Measurements from ENCODE around the gene CHRNE. TPM values are rescaled to one million over a fixed set of nuclear protein-coding genes. Genes with fewer than 3 reads are reported as not detected.
"Not testable (repeated sequence)": the region's sequence is repeated elsewhere in the genome, so short reads cannot be mapped to it uniquely, and the experiment has no call there.

The CHRNE gene
- total RNA-seq, 4 donors from 2014 or later: 0.13 to 1.2 (median 0.63) TPM; not detected in 1

DNA sequence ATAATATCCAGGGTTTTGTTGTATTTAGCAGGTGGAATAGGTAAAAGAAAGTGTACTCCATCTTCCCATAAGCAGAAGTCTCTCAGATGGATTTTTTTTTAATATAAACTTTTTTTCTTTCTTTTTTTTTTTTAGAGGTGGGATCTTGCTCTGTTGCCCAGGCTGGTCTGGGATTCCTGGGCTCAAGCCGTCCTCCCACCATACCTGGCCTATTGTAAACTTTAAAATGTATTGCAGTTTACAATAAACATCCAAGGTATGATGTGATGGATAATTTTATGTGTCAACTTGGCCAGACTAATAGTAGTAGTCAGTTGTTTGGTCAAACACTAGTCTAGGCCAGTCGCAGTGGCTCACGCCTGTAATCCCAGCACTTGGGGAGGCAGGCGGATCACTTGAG lies 18.4 kb upstream of the CHRNE start:
- no peaks in the 10 kb centered on the region for H3K36me3 ChIP-seq
- H3K4me1 ChIP-seq: no peaks in the 10 kb centered on the region
- 90% methylated on average over 4 of the region's 4 CpGs for WGBS
- intact Hi-C loops (cut with DNase I): no loop called here
- H3K9me3 ChIP-seq: no peaks in the 10 kb centered on the region
- no peaks in the 10 kb centered on the region for H3K27me3 ChIP-seq
- H3K4me3 ChIP-seq: no peak overlapping the region
- no peak overlapping the region for H3K27ac ChIP-seq (replicated peaks in 1 of 4)
- TF ChIP-seq, protein P1, sequence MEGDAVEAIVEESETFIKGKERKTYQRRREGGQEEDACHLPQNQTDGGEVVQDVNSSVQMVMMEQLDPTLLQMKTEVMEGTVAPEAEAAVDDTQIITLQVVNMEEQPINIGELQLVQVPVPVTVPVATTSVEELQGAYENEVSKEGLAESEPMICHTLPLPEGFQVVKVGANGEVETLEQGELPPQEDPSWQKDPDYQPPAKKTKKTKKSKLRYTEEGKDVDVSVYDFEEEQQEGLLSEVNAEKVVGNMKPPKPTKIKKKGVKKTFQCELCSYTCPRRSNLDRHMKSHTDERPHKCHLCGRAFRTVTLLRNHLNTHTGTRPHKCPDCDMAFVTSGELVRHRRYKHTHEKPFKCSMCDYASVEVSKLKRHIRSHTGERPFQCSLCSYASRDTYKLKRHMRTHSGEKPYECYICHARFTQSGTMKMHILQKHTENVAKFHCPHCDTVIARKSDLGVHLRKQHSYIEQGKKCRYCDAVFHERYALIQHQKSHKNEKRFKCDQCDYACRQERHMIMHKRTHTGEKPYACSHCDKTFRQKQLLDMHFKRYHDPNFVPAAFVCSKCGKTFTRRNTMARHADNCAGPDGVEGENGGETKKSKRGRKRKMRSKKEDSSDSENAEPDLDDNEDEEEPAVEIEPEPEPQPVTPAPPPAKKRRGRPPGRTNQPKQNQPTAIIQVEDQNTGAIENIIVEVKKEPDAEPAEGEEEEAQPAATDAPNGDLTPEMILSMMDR (IDR thresholded peaks at IDR 0.05): no peak
- TF ChIP-seq EP300 (IDR thresholded peaks at IDR 0.05): no peak
- no peak for TF ChIP-seq POLR2A (IDR thresholded peaks at IDR 0.05; ENCODE audit: low read depth)
- TF ChIP-seq POLR2AphosphoS5 (IDR thresholded peaks at IDR 0.05): no peak
- no peak for DNase-seq (ENCODE audit: extremely low spot score)

DNA sequence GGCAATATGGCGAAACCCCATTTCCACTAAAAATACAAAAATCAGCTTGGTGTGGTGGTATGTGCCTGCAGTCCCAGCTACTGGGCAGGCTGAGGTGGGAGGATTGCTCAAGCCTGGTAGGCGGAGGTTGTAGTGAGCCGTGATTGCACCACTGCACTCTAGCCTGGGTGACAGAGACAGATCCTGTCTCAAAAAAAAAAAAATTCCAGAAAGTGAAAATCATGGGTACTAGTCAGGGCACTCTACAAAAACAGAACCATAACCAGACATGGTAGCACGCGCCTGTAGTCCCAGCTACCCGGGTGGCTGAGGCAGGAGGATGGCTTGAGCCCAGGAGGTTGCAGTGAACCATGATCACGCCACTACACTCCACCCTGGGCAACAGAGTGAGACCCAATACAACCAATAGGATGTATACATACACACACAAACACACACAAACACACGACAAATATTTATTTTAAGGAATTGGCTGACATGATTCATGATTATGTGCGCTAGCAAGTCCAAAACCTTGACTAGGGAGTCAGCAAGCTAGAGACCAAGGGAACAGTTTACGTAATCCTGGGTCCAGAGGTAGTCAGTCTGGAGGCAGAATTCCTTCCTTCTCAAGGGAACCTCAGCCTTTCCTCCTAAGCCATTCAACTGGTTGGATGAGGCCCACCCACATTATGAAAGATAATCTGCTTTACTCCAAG lies 17.6 kb upstream of the CHRNE start:
- TF ChIP-seq, protein P1 (IDR thresholded peaks at IDR 0.05): no peak
- TF ChIP-seq EP300 (IDR thresholded peaks at IDR 0.05) (no peak), POLR2AphosphoS5 (IDR thresholded peaks at IDR 0.05) (no peak), POLR2A (IDR thresholded peaks at IDR 0.05; ENCODE audit: low read depth) (no peak)
- no peaks in the 10 kb centered on the region for H3K9me3 ChIP-seq
- whole genome bisulfite sequencing: 83% methylated on average over 10 of the region's 10 CpGs
- no peaks in the 10 kb centered on the region for H3K27me3 ChIP-seq
- H3K4me1 ChIP-seq: no peaks in the 10 kb centered on the region
- DNase-seq (ENCODE audit: extremely low spot score): no peak
- intact Hi-C loops (cut with DNase I): no loop called here
- H3K27ac ChIP-seq (replicated peaks in 1 of 4): no peak overlapping the region
- no peak overlapping the region for H3K4me3 ChIP-seq
- no peaks in the 10 kb centered on the region for H3K36me3 ChIP-seq

DNA sequence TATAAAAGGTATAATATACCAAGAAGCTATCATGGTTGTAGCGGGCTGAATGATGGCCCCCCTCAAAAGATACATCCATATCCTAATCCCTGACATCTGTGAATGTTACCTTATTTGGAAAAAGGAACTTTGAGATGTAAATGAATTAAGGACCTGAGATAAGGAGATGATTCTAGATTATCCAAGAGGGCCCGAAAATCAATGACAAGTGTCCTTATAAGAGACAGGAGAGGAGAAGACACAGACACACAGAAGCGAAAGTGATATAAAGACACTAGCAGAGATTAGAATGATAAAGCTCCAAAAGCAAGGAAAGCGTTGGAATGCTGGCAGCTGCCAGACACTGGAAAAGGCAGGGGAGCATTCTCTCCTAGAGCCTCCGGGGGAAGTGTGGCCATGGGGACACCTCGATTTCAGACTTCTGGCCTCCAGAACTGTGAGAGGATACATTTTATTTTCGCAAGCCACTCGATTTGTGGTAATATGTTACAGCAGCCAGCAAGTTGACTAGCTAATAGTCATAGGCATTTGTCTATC lies 16.7 kb upstream of the CHRNE start:
- Histone ChIP-seq H3K4me1 (no peaks in the 10 kb centered on the region), H3K27me3 (no peaks in the 10 kb centered on the region), H3K9me3 (no peaks in the 10 kb centered on the region), H3K4me3 (no peak overlapping the region), H3K36me3 (no peaks in the 10 kb centered on the region), H3K27ac (replicated peaks in 1 of 4) (no peak overlapping the region)
- WGBS: 67% methylated on average over 8 of the region's 8 CpGs
- no peak for DNase-seq (ENCODE audit: extremely low spot score)
- intact Hi-C loops (cut with DNase I): no loop called here
- no peak for TF ChIP-seq POLR2A (IDR thresholded peaks at IDR 0.05; ENCODE audit: low read depth)
- TF ChIP-seq, protein P1 (IDR thresholded peaks at IDR 0.05): no peak
- no peak for TF ChIP-seq EP300 (IDR thresholded peaks at IDR 0.05)
- no peak for TF ChIP-seq POLR2AphosphoS5 (IDR thresholded peaks at IDR 0.05)

DNA sequence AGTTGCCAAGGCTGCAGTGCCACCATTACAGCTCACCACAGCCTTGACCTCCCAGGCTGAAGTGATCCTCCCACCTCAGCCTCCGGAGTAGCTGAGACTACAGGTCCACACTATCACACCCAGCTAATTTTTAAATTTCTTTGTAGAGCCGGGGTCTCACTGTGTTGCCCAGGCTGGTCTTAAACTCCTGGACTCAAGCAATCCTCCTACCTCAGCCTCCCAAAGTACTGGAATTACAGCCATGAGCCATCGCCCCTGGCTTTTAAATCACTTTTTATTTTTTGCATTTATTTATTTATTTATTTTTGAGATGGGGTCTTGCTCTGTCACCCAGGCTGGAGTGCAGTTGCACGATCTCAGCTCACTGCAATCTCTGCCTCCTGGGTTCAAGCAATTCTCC lies 11.7 kb upstream of the CHRNE start:
- H3K4me1 ChIP-seq; H3K4me3 ChIP-seq; H3K27ac ChIP-seq (replicated peaks in 1 of 4); H3K36me3 ChIP-seq; H3K27me3 ChIP-seq; DNase-seq (ENCODE audit: extremely low spot score); intact Hi-C loops (cut with DNase I); H3K9me3 ChIP-seq: not testable (repeated sequence)
- WGBS: 88% methylated on average over 4 of the region's 4 CpGs

DNA sequence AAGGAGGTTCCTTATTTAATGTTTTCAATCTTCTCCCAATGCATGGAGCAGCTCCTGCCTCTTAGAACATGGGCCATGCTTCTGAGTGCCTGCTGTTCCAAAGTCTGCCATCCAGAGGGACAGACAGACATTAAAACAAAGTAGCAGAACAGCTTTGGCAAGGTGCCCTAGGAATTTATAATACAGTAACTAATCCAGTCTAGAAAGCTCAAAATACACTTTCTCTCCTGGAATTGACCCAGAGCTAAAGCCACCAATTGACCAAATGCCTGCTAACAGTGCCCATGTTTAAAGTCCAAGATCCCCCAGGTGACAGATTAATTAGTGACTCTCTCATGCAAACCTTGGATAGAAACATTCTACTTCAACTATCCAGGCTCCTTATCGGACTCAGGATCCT lies 11.1 kb upstream of the CHRNE start:
- no peak overlapping the region for H3K27ac ChIP-seq (replicated peaks in 1 of 4)
- WGBS: 88% methylated on average over 1 of the region's 1 CpG
- no peak overlapping the region for H3K4me3 ChIP-seq
- no peaks in the 10 kb centered on the region for H3K27me3 ChIP-seq
- no peaks in the 10 kb centered on the region for H3K9me3 ChIP-seq
- intact Hi-C loops (cut with DNase I): no loop called here
- DNase-seq (ENCODE audit: extremely low spot score): no peak
- TF ChIP-seq, protein P1 (IDR thresholded peaks at IDR 0.05): no peak
- no peak for TF ChIP-seq EP300 (IDR thresholded peaks at IDR 0.05)
- TF ChIP-seq POLR2A (IDR thresholded peaks at IDR 0.05; ENCODE audit: low read depth): no peak
- no peak for TF ChIP-seq POLR2AphosphoS5 (IDR thresholded peaks at IDR 0.05)
- H3K4me1 ChIP-seq: peaks cover 5 to 13% (median 7%) of the 10 kb centered on the region in 4 donors
- no peaks in the 10 kb centered on the region for H3K36me3 ChIP-seq

Measured in esophagus muscularis mucosa (tissue), 4 donors.